ENCODE data around the gene MITD1.

Gene MITD1

GRCh38 chr2:99127981-99128380 is 52.9 kb downstream of the MITD1 start:
- no peaks in the 10 kb centered on the region for H3K4me1 ChIP-seq (ENCODE audit: control insufficient read depth, insufficient read depth, low read length)
- 0 out of 2 replicates have a peak, but pooled peaks cover 4% of the 10 kb centered on the region for H3K36me3 ChIP-seq (ENCODE audit: control insufficient read depth, insufficient read depth, low read length)
- DNase-seq (ENCODE audit: low read depth, low spot score): no peak
- no peak overlapping the region for H3K27ac ChIP-seq (ENCODE audit: low read length)
- no peaks in the 10 kb centered on the region for H3K27me3 ChIP-seq (ENCODE audit: control insufficient read depth, insufficient read depth, low read length)
- WGBS (ENCODE audit: insufficient coverage, insufficient read length): no CpG with 5 or more reads among the region's 2 CpGs
- H3K9me3 ChIP-seq (ENCODE audit: control insufficient read depth, insufficient read depth, low read length): no peaks in the 10 kb centered on the region
- no peak overlapping the region for H3K4me3 ChIP-seq (ENCODE audit: low read length)
